HG03103 (cell line): ENCODE results near the gene MS4A8.

Experiments
- ATAC-seq: cut with Tn5 transposase; IDR thresholded peaks from one replicate; pipeline ENCODE4 v1.9.1; 2021; ENCODE audit warnings: low read depth; ENCODE audit not compliant: unreplicated experiment

MS4A8 gene

DNA sequence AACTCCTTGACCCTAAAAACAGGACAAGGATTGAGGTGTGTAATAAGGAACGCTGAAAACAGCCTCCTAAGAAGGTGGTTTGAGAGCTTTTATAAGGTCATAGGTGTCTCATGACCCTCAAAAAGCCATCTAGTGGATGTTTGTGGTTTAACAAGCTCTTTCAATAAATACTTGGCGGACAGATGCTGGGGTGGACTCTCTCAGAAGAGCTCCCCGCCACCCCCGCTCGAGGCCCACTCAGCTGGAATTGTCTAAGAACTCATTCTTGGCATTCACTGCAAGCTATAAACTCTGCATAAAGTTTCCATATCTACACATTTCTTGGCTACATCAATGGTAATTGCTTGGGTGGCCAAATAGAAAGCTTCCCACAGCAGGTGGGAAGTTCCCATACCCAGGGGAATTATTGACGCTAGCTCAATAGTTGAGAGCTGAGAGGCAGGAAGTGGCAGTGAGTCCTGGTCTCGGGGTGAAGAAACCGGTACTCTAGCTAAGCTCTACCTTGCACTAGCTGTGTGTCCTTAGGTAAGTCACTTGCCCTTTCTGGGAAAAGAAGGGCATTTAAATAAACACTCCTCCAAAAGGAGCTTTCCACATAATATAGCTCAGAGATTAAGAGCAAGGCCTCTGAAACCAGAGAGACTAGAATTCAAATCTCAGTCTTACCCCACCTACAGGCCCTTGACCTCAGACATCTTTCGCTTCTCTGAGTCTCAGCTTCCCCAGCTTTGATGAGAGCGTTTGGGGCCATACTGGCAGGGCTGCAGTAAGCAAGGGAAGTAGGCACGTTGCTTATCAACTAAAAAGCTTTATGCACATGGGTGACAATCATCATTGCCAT lies 63.7 kb downstream of the MS4A8 start:
- peak; percentile 50 for ATAC-seq

DNA sequence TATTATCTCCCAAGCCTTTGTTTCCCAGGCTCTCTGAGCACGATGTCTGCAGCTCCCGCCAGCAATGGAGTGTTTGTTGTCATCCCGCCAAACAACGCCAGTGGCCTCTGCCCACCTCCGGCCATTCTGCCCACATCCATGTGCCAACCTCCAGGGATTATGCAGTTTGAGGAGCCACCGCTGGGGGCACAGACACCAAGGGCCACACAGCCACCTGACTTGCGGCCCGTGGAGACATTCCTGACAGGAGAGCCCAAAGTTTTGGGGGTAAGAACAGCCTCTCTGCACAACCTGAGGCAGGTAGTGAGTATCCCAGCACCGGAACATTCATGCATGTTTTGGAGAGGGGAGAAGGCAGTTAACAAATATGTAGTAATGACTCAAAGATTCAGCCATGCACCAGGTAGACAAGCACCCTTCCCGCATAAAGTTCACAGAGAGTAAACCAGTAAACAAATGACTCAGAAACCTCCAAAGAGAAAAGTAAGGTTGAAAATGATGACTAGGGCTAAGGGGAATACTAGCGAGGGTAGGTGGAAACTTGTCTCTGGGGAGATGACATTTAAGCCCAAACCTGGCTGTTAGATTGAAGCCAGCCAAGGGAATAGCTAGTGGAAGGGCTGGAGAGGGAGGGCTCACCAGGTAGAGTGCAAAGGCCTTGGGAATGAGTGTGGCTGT lies 64.4 kb downstream of the MS4A8 start:
- ATAC-seq = no peak

DNA sequence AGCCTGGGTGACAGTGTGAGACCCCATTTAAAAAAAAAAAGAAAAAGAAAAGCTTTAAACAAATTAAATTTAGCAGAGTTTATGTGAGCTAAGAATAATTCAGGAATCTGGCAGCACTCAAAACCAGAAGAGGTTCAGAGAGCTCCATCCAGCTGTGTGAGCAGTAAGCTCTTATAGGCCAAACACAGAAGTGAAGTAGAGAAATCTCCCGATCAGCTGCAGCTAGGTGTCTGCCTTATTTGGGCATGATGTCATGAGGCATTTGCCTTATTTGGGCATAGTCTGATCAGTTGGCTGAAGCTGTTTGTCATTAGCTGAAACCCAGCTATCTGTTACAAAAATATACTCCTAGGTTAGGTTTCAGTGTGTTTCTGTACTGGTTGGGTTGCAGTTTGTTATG lies 65.5 kb downstream of the MS4A8 start:
- ATAC-seq = peak; percentile 39

DNA sequence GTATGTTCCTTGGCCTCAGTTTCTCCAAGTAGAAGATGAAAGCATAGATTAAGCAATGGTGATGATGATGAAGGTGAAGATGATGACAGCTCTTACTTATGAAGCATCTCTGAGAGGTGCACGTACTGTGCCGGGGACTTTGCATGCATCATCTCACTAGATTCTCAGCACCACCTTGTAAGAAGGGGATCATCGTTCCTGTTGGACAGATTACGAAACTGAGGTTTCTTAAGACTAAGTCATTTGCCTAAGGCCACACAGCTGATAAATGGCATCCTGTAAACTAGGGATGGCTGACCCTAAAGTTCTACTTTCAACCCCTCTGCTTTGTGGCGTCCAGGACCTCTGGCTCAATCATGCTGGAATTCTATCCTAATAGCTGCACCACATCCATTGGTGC lies 65.9 kb downstream of the MS4A8 start:
- no peak for ATAC-seq
